Medulla oblongata (tissue), 1 donor: ENCODE data around the gene SLC5A6.
A peak's percentile ranks its signal among the peaks of the same experiment; 100 is the strongest.

Experiments used
- DNase-seq: peaks from one replicate; pipeline ENCODE4 v3.0.0-alpha.2; 2015; ENCODE audit errors: extremely low spot score

Gene SLC5A6

DNA sequence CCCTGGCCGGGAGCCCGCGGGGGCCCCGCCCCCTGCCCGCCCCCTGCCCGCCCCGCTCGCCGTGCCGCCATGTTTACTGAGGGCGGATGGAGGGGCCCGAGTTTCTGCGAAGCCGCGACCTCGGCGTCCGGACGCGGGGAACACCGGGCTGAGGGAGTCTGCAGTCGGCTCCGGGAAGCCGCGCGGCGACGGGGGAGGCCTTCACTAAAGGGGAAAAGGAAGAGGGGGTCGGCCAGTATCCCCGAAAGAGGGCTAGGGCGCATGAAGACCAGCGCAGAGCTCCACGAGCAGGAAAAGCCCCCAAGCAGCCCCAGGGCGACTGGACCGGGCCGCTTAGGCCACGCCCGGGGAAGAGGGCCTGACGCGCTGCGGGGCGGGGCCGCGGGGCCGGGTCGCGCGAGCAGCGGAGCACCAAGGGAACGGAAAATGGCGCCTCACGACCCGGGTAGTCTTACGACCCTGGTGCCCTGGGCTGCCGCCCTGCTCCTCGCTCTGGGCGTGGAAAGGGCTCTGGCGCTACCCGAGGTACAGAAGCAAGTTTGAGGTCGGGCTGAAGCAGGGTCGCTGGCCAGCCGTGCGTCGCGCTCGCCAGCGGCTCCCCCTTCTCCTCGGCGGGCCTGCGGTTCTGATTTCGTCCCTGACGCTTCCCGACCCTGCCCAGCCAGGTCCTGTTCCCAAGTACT is at the start of gene SLC5A6, which contains the start of gene ATRAID:
Gene SLC5A6, minus strand, starts transcription at position 326 of the 683 bp plus-strand sequence. CDS start 4,618 bp downstream, outside the sequence.
Gene ATRAID, plus strand, starts transcription at position 99 of the 683 bp plus-strand sequence. Its CDS starts 328 bp downstream, at position 427.
- DNase-seq: peak; percentile 92

DNA sequence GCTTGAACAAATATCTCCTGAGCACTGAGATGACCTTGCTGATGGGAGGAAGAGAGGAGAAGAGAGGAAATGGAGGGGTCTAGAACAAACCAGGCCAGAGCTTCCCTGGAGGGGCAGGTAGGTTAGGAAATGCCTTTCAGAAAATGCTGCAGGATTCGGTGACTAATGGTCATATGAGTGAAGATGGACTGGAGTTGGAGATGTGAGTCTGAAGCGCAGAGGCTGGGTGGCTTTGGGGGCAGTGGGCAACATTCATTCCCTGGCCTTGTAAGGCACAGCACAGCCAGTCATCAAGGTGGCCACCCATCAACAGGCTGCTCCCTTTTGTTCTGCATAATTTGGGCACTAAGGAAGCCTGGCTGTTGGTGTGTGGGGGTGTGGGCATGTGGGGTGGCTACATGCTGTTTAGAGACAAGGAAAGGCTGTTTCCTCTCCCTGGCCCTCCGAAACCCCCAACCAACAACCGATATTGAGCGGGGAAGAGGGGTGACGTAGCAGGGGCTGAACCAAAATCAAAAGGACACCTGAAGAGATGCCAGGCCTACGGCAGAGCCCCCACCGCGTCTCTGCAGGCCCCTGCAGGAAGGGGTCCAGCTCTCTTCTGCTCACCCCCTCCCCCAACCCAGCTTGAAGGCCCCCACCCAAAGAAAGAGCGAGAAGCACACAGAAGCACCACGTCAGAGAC is 49.3 kb upstream of the SLC5A6 start:
- DNase-seq: no peak

DNA sequence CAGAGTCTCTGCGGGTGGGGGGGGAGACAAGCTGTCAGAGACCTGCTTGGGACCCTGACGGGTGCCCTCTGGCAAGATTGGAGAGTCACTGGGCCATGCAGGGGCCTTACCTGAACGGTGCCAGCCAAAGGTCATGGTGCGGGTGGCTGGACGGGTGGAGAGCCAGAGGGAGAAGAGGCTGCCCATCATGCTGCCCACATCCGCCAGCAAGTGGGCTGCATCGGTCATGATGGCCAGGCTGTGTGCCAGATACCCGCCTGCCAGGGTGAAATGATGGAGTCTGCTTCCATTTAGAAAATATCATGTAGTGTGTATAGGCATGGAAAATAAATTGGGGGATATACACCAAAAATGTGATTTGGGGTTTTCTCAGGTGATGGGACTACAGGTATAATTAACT is 46.0 kb upstream of the SLC5A6 start:
- DNase-seq: no peak

DNA sequence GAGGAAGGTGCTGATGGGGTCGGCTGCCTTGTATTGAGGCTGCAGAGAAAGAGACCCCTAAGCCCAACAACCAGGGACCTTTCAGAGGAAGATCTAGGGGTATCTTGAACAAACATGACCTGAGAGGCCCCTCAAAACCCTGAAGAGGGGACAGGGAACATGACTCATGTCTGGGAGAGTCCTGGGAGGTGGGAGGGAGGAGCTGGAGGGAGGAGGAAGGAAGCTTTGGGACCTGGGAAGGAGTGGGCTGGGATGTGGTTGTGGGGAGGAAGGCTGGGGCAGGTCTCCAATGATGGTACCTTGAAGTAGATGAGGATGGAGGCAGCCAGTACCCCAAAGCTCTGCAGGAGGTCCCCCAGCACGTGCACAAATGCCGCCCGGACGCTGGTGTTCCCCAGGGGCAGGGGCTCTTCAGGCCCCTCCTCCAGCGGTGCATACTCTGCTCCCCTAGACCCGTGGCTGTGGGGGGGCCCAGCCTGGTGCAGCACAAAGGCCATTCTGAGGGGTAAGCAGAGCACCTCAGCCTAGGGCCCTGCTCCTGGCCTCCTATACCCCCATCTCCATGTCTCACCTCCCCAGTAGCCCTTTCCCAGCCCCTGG is 44.9 kb upstream of the SLC5A6 start:
- no peak for DNase-seq

DNA sequence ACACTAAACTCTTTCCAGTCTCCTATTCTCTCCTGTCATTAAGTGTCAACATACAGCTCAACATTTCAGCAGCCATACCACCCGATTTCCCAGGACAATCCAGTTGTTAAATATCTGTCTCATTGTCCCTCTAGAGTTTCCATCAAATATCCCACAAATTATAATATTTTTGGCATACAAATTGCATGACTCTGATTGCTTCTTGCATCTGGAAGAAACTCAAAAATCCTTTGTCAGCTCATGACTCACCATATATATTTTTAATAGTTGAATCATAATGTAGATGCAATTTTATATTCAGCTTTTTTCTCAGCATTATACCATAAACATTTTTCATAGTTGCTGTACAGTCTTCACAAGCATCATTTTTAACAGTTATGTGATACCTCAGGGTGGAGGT is 43.6 kb upstream of the SLC5A6 start:
- DNase-seq: no peak

DNA sequence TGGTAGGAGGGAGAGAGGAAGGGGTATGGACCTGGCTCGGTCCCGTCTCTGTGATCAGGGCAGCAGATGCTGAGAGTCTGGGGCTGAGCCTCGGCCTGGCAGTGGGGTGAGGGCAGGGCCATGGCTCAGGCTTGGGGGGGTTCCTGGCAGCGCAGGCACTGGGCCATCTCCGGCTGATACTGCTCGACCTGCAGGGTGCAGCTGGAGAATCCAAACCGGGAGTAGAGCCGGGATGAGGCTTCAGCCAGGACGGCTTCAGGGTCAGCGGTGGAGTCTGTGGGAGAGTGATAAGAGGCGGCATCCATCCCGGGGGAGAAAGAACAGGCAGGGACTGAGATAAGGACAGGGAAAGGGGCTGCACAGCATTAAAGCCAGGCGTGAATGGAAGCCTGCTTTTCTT is 43.1 kb upstream of the SLC5A6 start:
- no peak for DNase-seq

DNA sequence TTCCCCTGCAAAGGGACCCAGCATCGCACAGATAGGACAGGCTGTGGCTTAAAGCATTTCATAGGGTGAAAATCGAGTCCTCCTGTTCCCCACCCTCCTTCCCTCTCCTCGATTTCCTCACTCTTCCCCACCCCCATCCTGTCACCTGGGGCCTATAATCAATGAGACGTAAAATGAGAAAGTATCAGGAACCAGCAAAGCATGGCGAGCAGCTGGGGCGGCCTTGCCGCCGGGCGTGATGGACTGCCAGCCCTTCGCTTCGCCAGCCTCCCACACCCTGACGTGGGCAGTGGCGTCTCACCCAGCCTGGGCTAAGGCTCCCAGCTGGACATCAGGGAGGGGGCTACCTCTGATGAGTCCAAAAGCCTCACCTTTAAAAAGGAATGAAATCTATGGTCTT is 39.7 kb upstream of the SLC5A6 start:
- DNase-seq: no peak

DNA sequence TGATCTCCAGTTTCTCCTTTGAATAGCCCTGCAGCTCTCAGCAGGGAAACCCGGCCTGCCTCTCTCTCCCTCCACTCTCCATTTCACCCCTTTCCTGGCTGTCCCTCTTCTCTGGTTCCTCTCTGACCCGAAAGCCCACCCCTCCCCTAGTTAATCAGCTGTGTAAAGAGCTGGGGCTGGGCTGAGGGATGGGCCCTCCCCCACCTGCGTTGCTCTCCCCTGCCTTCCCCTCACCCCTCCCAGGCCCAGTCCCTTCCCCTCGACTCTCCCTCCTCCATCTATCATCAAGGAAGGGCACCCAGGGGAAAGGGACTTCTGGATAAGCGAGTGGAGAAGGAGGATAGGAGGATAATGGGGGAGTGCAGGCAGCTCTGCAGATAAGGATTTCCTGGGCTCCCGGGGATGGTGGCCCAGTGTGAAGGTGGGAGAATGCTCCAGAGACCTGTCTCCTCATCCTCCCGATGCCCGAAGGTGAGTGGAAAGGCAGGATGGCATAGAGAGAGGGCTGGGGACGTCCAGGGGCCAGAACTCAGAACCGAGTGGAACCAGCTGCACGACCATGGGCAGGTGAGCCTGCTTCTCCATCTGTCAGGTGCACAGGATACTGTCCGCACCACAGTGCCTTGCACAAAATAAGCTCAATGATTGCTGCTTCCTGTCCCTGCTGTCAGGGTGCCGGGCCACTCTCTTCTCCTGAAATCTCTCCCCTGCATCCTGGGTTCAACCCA is 38.7 kb upstream of the SLC5A6 start:
- DNase-seq: no peak

DNA sequence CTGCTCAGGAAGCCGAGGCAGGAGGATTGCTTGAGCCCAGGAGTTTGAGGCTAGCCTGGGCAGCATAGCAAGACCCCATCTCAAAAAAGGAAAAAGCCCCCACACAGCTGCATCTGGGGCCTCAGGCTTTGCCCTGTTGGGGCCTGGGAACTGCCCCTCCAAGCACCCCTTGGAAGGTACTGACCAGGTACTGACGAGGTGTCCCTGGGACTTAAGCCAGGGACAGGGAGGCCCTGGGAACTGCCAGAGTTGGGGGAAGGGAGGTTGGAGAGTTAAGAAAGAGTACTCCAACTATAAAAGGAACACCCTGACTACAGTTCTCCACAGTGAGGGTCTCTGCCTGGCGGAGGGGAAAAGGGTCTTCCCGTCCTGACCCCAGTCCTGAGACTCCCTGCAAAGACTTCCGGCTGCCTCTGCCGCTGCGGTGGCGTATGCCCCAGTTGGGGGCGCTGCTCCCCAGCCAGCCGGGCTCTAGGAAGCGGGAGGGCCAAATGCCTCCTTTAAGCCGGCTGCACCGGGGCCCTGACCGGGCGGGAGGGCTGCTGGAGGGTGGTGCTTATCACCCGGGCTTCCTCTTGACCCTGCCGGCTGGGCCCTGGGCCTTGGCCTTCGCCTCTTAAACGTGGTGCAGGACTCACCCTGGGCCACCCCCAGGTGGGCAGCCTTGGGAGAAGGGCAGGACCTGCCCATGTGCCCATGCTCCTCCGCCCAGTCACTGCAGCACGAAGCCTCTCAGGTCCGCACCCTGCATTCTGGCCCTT is 38.0 kb upstream of the SLC5A6 start:
- peak; percentile 8 for DNase-seq

DNA sequence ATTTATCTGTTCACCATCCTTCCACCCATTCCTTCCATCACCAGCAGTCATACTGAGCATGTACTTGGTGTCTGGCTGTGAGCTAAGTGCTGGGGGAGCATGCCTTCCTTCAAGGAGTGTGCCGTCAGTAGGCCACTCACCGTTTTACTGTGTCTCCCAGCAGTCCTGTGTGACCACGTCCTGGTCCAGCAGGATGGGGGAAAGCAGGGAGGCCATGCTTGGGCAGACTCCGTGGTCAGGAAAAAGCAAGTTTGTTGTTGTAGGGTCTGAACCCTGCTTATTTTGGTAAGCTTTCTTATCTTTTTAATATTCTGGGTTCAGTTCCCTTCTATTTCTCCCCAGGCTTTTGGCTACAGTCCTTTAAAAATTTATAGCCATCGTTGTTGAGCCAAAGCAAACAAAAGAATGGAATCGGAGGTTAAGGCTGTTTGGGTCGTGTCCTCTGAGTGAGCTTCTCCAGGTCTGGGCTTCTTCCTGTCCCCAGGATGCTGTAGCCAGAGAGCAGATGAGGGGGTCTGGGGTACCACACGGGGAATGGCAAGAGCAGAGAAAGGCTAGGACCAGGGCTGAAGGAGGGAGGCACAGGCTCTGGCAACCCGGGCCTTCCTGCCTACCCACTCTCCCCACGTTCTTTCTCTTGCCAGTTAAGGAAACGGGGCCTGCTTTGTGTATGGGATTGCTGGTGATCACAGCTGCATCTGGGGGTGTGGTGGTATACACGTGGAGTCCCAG is 37.3 kb upstream of the SLC5A6 start:
- no peak for DNase-seq

DNA sequence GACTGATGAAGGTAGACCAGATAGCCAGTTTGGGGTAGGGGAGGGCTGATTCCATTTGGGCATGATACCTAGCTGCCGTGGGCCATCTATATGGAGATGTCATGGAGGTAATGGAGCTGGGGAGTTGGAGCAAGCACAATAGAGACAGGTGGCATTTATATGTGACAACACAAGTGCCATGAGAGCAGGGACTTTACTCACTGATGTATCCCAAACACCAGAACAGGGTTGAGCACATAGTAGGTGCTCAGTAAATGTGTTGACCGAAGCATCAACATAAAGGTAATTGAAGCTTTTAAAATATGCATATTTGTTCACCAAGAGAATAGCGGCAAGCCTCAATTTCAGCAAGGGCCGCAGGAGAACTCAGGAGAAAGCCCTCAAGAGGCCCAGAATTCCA is 35.8 kb upstream of the SLC5A6 start:
- no peak for DNase-seq

DNA sequence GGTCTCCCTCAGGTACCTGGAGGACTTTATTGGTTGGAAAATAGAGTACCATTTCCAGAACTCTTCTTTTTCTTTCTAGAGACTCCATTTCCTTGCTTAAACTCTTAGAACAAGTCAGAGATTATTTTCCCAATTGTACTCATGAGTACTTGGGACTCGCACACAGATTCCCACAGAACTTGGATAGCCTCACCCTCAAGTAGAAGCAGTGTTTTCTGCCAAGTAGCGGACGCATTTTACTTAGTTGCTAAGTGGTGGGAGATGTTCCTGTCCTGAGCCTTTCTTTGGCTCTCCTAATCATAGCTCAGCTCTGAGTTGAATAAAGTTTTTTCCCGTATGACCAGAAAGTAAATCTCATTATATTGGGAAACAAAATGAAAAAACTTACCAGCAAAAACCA is 33.6 kb upstream of the SLC5A6 start:
- peak; percentile 30 for DNase-seq

DNA sequence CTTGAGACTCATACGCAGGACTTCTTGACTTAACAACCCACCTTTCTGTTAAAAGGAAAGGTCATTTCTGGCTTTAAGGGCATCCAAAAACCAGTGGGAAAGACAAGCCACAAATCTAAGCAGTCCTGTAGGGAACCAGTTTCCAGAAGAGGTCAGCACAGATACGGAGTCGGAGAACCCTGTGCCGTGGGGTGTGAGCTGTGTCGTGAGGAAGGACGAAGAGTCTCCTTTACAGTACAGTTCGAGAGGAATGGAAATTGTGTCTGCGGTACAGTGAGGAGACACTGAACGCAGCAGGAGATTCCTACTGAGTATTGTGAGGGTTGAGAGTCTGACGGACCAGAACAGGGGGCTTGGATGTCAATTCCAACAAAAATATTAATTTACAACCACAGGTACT is 33.0 kb upstream of the SLC5A6 start:
- no peak for DNase-seq

DNA sequence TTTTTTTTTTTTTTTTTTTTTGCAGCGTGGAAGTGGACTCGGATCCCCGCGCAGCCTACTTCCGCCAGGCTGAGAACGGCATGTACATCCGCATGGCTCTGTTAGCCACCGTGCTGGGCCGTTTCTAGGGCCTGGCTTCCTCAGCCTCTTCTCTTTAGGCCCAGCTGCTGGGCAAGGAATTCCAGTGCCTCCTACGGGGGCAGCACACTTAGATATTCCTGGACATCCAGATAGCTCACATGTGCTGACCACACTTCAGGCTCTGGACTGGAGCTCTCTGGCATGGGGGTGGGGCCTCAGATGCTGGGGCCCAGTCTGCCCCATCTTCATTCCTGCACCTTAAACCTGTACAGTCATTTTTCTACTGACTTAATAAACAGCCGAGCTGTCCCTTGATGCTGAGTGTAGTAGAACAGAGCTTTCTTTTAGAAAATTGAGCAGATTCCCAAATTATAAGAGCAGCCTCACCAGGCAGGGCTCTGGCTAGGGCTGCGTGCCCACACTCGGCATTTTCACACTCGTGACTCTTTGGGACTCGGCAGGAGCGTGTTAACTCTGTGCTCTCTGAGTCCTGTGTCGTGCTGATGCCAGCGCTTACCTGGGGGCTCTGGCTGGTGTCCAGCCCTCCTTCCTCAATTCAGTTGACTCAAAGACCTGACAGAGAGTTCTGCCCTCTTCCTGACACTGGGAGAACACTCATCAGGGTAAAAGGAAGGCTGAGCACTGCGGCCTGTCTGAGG is 31.5 kb upstream of the SLC5A6 start:
- no peak for DNase-seq

DNA sequence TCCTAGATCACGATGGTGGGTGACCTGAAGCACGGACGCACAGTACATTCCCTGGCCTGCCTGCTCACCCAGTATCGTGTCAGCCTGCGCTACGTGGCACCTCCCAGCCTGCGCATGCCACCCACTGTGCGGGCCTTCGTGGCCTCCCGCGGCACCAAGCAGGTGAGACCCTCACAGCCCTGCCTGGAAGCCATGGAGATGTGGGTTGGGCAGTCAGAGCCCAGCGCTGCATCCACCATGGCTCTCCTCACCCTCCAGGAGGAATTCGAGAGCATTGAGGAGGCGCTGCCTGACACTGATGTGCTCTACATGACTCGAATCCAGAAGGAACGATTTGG is 30.5 kb upstream of the SLC5A6 start:
- no peak for DNase-seq

DNA sequence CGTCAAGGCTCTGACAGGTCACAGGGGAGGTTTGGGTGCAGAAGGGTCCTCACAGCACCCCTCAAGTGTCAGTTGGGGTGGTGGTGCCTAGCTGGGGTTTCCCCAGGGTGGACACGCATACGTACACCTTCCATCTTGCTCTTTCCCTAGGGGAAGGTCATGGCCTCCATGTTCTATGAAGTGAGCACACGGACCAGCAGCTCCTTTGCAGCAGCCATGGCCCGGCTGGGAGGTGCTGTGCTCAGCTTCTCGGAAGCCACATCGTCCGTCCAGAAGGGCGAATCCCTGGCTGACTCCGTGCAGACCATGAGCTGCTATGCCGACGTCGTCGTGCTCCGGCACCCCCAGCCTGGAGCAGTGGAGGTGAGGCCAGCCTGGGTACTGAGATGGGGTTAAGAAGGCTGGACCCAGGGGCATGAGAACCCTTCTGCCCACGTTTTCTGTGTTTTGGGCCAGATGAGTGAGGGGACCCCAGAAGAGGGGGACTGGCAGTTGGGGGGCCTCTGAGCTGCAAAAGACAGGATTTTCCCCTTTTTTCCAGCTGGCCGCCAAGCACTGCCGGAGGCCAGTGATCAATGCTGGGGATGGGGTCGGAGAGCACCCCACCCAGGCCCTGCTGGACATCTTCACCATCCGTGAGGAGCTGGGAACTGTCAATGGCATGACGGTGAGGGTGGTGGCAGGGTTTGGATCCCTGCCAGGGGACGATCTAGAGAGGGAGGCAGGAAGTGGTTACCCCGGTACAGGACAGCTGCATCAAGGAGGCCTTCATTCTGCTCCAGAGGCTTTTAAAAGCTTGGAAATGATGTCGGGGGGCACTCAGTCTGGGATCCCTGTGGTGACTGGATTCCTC is 29.9 kb upstream of the SLC5A6 start:
- no peak for DNase-seq

DNA sequence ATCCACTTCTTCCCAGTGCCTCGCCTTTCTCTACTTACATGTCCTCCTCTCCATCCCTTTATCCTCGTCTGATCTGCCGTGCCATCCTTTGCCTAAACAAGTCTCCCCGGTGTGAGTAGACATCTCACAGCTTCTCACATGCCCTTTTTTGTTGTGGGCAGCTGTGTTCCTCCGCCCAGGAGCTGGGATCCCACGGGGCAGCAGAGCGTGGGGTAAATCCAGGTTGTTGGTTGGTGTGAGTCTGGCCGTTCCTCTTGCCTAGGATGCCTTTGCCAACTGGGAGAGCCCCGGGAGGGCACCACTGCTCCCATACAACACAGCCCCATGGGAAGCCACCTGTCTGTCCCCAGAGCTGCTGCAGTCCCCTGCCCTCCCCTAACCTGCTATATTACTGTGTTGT is 28.3 kb upstream of the SLC5A6 start:
- DNase-seq: no peak

DNA sequence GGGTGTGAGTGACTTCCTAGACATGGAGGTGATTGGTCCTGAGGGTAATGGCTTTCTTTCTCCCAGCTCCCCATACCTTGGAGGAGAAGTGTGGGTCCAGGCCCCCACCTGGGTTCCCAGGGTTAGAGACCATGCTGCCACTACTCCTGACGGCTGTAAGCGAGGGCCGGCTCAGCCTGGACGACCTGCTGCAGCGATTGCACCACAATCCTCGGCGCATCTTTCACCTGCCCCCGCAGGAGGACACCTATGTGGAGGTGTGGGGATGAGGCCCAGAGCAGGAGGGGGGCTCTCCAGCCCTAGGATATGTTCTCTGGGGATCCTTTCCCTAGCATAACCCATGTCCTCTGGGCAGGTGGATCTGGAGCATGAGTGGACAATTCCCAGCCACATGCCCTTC is 26.9 kb upstream of the SLC5A6 start:
- no peak for DNase-seq

DNA sequence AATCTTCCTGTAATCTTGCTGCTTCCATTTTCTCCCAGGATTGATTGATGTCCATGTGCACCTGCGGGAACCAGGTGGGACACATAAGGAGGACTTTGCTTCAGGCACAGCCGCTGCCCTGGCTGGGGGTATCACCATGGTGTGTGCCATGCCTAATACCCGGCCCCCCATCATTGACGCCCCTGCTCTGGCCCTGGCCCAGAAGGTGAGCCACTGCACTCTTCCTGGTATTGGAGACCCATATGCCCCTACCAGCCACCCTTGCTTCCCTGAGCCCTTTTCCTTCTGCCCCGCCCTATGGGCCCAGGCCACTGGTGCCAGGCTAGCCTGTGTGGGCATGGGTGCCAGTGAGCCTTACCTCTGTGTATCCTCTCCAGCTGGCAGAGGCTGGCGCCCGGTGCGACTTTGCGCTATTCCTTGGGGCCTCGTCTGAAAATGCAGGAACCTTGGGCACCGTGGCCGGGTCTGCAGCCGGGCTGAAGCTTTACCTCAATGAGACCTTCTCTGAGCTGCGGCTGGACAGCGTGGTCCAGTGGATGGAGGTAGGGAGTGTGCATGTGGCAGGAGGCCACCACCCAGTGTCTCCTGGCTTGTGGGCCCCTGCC is 25.4 kb upstream of the SLC5A6 start:
- DNase-seq: no peak
